Measurements from ENCODE around the gene NOM1. TPM values are rescaled to one million over a fixed set of nuclear protein-coding genes. Genes with fewer than 3 reads are reported as not detected.

NOM1 gene
- total and polyA plus RNA-seq, 2 donors (not counting 1 experiment from before 2014, with no cell fraction given): 14.2 to 38.3 TPM

GRCh38 chr7:156929789-156930539, 19.5 kb upstream of the NOM1 start:
- DNase-seq: no peak
- no peak overlapping the region for H3K9ac ChIP-seq (ENCODE audit: low read length)
- H3K4me3 Mint-ChIP-seq: no peak overlapping the region

DNA sequence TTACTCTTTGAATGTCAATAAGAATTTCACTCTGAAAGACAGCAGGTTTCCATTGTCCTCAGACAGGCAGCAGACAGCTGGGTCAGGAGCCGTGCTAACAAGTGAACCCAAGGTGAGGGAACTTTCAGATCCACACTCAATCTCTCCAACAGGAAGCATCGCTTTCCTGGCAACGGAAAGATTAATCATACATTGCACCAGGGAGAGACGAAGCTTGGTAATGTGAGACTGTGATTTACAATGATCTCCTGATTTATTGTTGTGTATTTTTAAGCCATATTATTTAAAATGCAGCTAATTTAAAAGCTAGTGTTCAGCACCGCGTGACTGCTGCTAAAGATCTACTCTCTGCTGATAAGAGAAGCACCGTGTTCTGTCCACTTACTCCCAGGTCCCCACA, 17.5 kb upstream of the NOM1 start:
- no peaks in the 10 kb centered on the region for H3K79me2 ChIP-seq (ENCODE audit: control insufficient read depth, insufficient read depth, low read length)
- no peak for DNase-seq
- H4K20me1 ChIP-seq (ENCODE audit: control insufficient read depth, insufficient read depth, low read length, poor library complexity, severe bottlenecking): no peaks in the 10 kb centered on the region
- no peak overlapping the region for H2AFZ ChIP-seq (ENCODE audit: insufficient read depth, low read depth, low read length, poor library complexity, severe bottlenecking)
- no peak for ATAC-seq (ENCODE audit: low read depth)
- no peaks in the 10 kb centered on the region for H3K9me3 ChIP-seq (ENCODE audit: control extremely low read depth in 1 of 3, control insufficient read depth in 2 of 3, insufficient read depth in 1 of 3, low read length in 2 of 3)
- H3K27ac ChIP-seq (ENCODE audit: low read length in 2 of 2): no peak overlapping the region
- Mint-ChIP-seq H3K4me3 (no peak overlapping the region), H3K4me1 (no peaks in the 10 kb centered on the region), H3K27me3 (peaks cover 41% of the 10 kb centered on the region), H3K27ac (no peak overlapping the region), H3K9me3 (ENCODE audit: insufficient read depth) (no peaks in the 10 kb centered on the region)
- H3K36me3 ChIP-seq (replicated peaks in 1 of 2; ENCODE audit: control extremely low read depth in 1 of 2, control insufficient read depth in 1 of 2, extremely low read depth in 1 of 2, insufficient read depth in 2 of 2, low read length in 1 of 2): no peaks in the 10 kb centered on the region
- H3K9ac ChIP-seq (ENCODE audit: low read length): no peak overlapping the region
- no peak overlapping the region for H3K4me2 ChIP-seq (replicated peaks; ENCODE audit: low read depth, low read length, poor library complexity, severe bottlenecking)
- TF ChIP-seq EZH2 (IDR thresholded peaks at IDR 0.05; ENCODE audit: borderline replicate concordance, insufficient read depth, low read depth, low read length, poor library complexity, severe bottlenecking): no peak
- TF ChIP-seq, protein P1, sequence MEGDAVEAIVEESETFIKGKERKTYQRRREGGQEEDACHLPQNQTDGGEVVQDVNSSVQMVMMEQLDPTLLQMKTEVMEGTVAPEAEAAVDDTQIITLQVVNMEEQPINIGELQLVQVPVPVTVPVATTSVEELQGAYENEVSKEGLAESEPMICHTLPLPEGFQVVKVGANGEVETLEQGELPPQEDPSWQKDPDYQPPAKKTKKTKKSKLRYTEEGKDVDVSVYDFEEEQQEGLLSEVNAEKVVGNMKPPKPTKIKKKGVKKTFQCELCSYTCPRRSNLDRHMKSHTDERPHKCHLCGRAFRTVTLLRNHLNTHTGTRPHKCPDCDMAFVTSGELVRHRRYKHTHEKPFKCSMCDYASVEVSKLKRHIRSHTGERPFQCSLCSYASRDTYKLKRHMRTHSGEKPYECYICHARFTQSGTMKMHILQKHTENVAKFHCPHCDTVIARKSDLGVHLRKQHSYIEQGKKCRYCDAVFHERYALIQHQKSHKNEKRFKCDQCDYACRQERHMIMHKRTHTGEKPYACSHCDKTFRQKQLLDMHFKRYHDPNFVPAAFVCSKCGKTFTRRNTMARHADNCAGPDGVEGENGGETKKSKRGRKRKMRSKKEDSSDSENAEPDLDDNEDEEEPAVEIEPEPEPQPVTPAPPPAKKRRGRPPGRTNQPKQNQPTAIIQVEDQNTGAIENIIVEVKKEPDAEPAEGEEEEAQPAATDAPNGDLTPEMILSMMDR (IDR thresholded peaks at IDR 0.05): no peak
- CTCF ChIA-PET: no interaction called here
- no peak overlapping the region for H3K4me3 ChIP-seq (ENCODE audit: control extremely low read depth in 1 of 5, extremely low read depth in 1 of 5, insufficient read depth in 1 of 5, low read depth in 2 of 5, low read length in 4 of 5)
- POLR2A ChIA-PET: no interaction called here
- no peaks in the 10 kb centered on the region for H3K4me1 ChIP-seq (ENCODE audit: control insufficient read depth in 2 of 2, insufficient read depth in 2 of 2, low read length in 2 of 2)
- intact Hi-C loops (cut with micrococcal nuclease): no loop called here
- 14% methylated on average over 1 of the region's 7 CpGs for WGBS (ENCODE audit: insufficient coverage)
- H3K27me3 ChIP-seq (replicated peaks in 1 of 4; ENCODE audit: control extremely low read depth in 1 of 4, control insufficient read depth in 3 of 4, insufficient read depth in 4 of 4, low read length in 3 of 4): peaks cover 0 to 7% (median 0%) of the 10 kb centered on the region in 4 experiments

More at GRCh38 chr7:156929789-156930539, 19.5 kb upstream of the NOM1 start:
- WGBS (ENCODE audit: insufficient coverage): 22% methylated on average over 9 of the region's 16 CpGs
- Mint-ChIP-seq H3K9me3 (ENCODE audit: insufficient read depth) (no peaks in the 10 kb centered on the region), H3K4me1 (no peaks in the 10 kb centered on the region), H3K27me3 (peaks cover 38% of the 10 kb centered on the region), H3K27ac (no peak overlapping the region)
- no peaks in the 10 kb centered on the region for H3K79me2 ChIP-seq (ENCODE audit: control insufficient read depth, insufficient read depth, low read length)
- no peak overlapping the region for H3K27ac ChIP-seq (ENCODE audit: low read length in 2 of 2)
- ChIA-PET POLR2A (no interaction called here), CTCF (no interaction called here)
- TF ChIP-seq, protein P1 (IDR thresholded peaks at IDR 0.05): no peak
- TF ChIP-seq EZH2 (IDR thresholded peaks at IDR 0.05; ENCODE audit: borderline replicate concordance, insufficient read depth, low read depth, low read length, poor library complexity, severe bottlenecking): no peak
- no peaks in the 10 kb centered on the region for H3K36me3 ChIP-seq (replicated peaks in 1 of 2; ENCODE audit: control extremely low read depth in 1 of 2, control insufficient read depth in 1 of 2, extremely low read depth in 1 of 2, insufficient read depth in 2 of 2, low read length in 1 of 2)
- no peaks in the 10 kb centered on the region for H4K20me1 ChIP-seq (ENCODE audit: control insufficient read depth, insufficient read depth, low read length, poor library complexity, severe bottlenecking)
- peaks cover 0 to 7% (median 0%) of the 10 kb centered on the region in 4 experiments for H3K27me3 ChIP-seq (replicated peaks in 1 of 4; ENCODE audit: control extremely low read depth in 1 of 4, control insufficient read depth in 3 of 4, insufficient read depth in 4 of 4, low read length in 3 of 4)
- H3K4me2 ChIP-seq (replicated peaks; ENCODE audit: low read depth, low read length, poor library complexity, severe bottlenecking): no peak overlapping the region
- H2AFZ ChIP-seq (ENCODE audit: insufficient read depth, low read depth, low read length, poor library complexity, severe bottlenecking): no peak overlapping the region
- no peaks in the 10 kb centered on the region for H3K9me3 ChIP-seq (ENCODE audit: control extremely low read depth in 1 of 3, control insufficient read depth in 2 of 3, insufficient read depth in 1 of 3, low read length in 2 of 3)
- no peak for ATAC-seq (ENCODE audit: low read depth)
- no peaks in the 10 kb centered on the region for H3K4me1 ChIP-seq (ENCODE audit: control insufficient read depth in 2 of 2, insufficient read depth in 2 of 2, low read length in 2 of 2)
- intact Hi-C loops (cut with micrococcal nuclease): no loop called here
- no peak overlapping the region for H3K4me3 ChIP-seq (ENCODE audit: control extremely low read depth in 1 of 5, extremely low read depth in 1 of 5, insufficient read depth in 1 of 5, low read depth in 2 of 5, low read length in 4 of 5)

All from B cell (primary cell).